Measurements from ENCODE around the gene TNIP2.

The TNIP2 gene

DNA sequence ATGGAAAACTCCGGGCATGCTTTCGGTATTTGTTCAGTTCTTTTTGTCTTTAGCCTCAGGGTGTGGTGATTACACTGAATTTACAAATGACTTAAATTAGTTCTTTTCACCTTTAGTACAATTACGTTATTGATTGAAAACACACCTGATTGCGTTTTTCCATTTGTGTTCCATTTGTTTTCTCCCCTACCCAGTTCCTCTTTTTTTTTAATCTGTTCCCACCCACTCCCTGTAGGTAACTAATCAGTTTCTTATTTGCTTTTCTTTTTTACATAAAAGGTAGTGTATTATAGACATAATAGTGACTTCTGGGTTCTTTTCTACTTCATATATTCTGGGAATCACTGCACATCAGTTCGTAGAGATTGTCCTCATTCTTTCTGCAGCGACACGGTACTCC is 53.4 kb downstream of the TNIP2 start:
- no peak overlapping the region for H3K4me3 ChIP-seq (ENCODE audit: low read length)
- peaks cover 19% of the 10 kb centered on the region for H3K36me3 ChIP-seq (ENCODE audit: control insufficient read depth, insufficient read depth, low read length)
- H3K9ac ChIP-seq (ENCODE audit: low read length) = no peak overlapping the region
- no peaks in the 10 kb centered on the region for H3K27me3 ChIP-seq (ENCODE audit: control insufficient read depth, insufficient read depth, low read length)
- no peaks in the 10 kb centered on the region for H3K4me1 ChIP-seq (ENCODE audit: control insufficient read depth, insufficient read depth, low read length)
- no peak overlapping the region for H3K27ac ChIP-seq (ENCODE audit: low read depth, low read length)

GRCh38 chr4:2702361-2702760 is 53.8 kb downstream of the TNIP2 start:
- peaks cover 19% of the 10 kb centered on the region for H3K36me3 ChIP-seq (ENCODE audit: control insufficient read depth, insufficient read depth, low read length)
- H3K27ac ChIP-seq (ENCODE audit: low read depth, low read length) = no peak overlapping the region
- H3K4me1 ChIP-seq (ENCODE audit: control insufficient read depth, insufficient read depth, low read length) = no peaks in the 10 kb centered on the region
- H3K9ac ChIP-seq (ENCODE audit: low read length) = no peak overlapping the region
- H3K27me3 ChIP-seq (ENCODE audit: control insufficient read depth, insufficient read depth, low read length) = no peaks in the 10 kb centered on the region
- no peak overlapping the region for H3K4me3 ChIP-seq (ENCODE audit: low read length)

GRCh38 chr4:2700031-2700430 is 56.1 kb downstream of the TNIP2 start:
- Histone ChIP-seq H3K4me3 (ENCODE audit: low read length) (no peak overlapping the region), H3K36me3 (ENCODE audit: control insufficient read depth, insufficient read depth, low read length) (peaks cover 36% of the 10 kb centered on the region)

DNA sequence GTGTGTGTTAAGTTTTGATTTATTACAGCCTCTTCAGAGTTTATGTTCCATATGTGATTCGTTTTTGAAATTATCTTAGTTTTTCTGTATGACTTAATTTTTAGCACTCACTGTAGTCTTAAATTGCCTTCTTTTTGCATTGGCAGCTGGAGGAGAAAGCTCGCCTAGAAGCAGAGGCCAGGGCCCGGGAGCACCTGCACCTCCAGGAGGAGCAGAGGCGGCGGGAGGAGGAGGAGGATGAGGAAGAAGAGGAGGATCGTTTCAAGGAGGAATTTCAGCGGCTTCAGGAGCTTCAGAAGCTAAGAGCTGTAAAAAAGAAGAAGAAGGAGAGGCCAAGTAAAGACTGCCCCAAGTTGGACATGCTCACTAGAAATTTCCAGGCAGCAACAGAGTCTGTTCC is 56.6 kb downstream of the TNIP2 start:
- H3K9ac ChIP-seq (ENCODE audit: low read length) = no peak overlapping the region
- no peaks in the 10 kb centered on the region for H3K4me1 ChIP-seq (ENCODE audit: control insufficient read depth, insufficient read depth, low read length)
- H3K4me3 ChIP-seq (ENCODE audit: low read length) = no peak overlapping the region
- H3K27ac ChIP-seq (ENCODE audit: low read depth, low read length) = no peak overlapping the region
- peaks cover 41% of the 10 kb centered on the region for H3K36me3 ChIP-seq (ENCODE audit: control insufficient read depth, insufficient read depth, low read length)
- H3K27me3 ChIP-seq (ENCODE audit: control insufficient read depth, insufficient read depth, low read length) = no peaks in the 10 kb centered on the region

More at GRCh38 chr4:2700031-2700430, 56.1 kb downstream of the TNIP2 start:
- no peaks in the 10 kb centered on the region for H3K27me3 ChIP-seq (ENCODE audit: control insufficient read depth, insufficient read depth, low read length)
- H3K4me1 ChIP-seq (ENCODE audit: control insufficient read depth, insufficient read depth, low read length) = no peaks in the 10 kb centered on the region
- H3K27ac ChIP-seq (ENCODE audit: low read depth, low read length) = no peak overlapping the region
- H3K9ac ChIP-seq (ENCODE audit: low read length) = no peak overlapping the region

GRCh38 chr4:2698951-2699505 is 57.1 kb downstream of the TNIP2 start:
- no peaks in the 10 kb centered on the region for H3K4me1 ChIP-seq (ENCODE audit: control insufficient read depth, insufficient read depth, low read length)
- peaks cover 45% of the 10 kb centered on the region for H3K36me3 ChIP-seq (ENCODE audit: control insufficient read depth, insufficient read depth, low read length)
- no peaks in the 10 kb centered on the region for H3K27me3 ChIP-seq (ENCODE audit: control insufficient read depth, insufficient read depth, low read length)
- no peak overlapping the region for H3K27ac ChIP-seq (ENCODE audit: low read depth, low read length)
- no peak overlapping the region for H3K9ac ChIP-seq (ENCODE audit: low read length)
- H3K4me3 ChIP-seq (ENCODE audit: low read length) = no peak overlapping the region

DNA sequence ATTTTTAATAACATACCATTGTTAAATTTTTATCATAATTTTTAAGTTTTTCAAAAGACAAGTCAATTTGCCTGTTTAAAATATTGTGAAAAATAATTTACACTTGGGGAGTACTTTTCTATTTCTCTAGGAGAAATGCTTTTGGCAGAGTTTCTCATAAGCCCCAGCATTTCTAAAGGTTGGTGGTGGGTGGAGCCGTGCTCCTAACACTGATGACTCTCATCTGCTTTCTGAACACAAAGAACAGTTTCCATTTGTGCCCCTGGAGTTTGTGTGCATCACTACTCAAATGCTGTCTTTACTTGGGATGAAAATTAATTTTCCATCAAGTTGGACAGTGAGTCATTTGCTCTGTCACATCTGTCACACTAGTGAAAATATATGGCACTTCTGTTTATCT is 57.6 kb downstream of the TNIP2 start:
- no peak overlapping the region for H3K27ac ChIP-seq (ENCODE audit: low read depth, low read length)
- no peaks in the 10 kb centered on the region for H3K4me1 ChIP-seq (ENCODE audit: control insufficient read depth, insufficient read depth, low read length)
- H3K9ac ChIP-seq (ENCODE audit: low read length) = no peak overlapping the region
- H3K27me3 ChIP-seq (ENCODE audit: control insufficient read depth, insufficient read depth, low read length) = no peaks in the 10 kb centered on the region
- peaks cover 50% of the 10 kb centered on the region for H3K36me3 ChIP-seq (ENCODE audit: control insufficient read depth, insufficient read depth, low read length)
- H3K4me3 ChIP-seq (ENCODE audit: low read length) = no peak overlapping the region

DNA sequence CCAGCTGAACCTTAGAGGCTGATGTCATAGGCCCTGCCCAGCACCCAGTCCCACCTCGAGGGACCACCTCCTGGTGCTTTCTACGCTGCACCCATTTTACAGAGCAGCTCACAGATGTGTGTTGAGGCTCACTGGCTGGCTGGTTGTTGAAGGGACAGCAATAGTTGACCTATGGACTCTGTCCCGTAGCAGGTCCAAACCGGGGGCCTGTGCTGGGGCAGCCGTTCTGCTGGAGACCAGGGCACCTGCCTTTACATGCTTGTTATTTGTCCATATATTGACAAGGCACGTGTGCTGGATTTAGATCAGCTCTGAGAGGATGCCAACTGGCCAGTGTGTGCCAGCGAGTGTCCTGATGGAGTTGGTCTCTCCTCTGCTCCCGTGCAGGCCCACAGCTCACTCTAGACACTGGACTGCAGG is 58.1 kb downstream of the TNIP2 start:
- Histone ChIP-seq H3K27ac (ENCODE audit: low read depth, low read length) (no peak overlapping the region), H3K4me1 (ENCODE audit: control insufficient read depth, insufficient read depth, low read length) (no peaks in the 10 kb centered on the region), H3K4me3 (ENCODE audit: low read length) (no peak overlapping the region), H3K36me3 (ENCODE audit: control insufficient read depth, insufficient read depth, low read length) (peaks cover 47% of the 10 kb centered on the region), H3K9ac (ENCODE audit: low read length) (no peak overlapping the region), H3K27me3 (ENCODE audit: control insufficient read depth, insufficient read depth, low read length) (no peaks in the 10 kb centered on the region)

- Histone ChIP-seq H3K9ac (ENCODE audit: low read length) (no peak overlapping the region), H3K36me3 (ENCODE audit: control insufficient read depth, insufficient read depth, low read length) (peaks cover 49% of the 10 kb centered on the region), H3K27ac (ENCODE audit: low read depth, low read length) (no peak overlapping the region), H3K4me3 (ENCODE audit: low read length) (no peak overlapping the region), H3K4me1 (ENCODE audit: control insufficient read depth, insufficient read depth, low read length) (no peaks in the 10 kb centered on the region), H3K27me3 (ENCODE audit: control insufficient read depth, insufficient read depth, low read length) (no peaks in the 10 kb centered on the region)
These were observed 59.7 kb downstream of the TNIP2 start for GRCh38 chr4:2696423-2696822.

DNA sequence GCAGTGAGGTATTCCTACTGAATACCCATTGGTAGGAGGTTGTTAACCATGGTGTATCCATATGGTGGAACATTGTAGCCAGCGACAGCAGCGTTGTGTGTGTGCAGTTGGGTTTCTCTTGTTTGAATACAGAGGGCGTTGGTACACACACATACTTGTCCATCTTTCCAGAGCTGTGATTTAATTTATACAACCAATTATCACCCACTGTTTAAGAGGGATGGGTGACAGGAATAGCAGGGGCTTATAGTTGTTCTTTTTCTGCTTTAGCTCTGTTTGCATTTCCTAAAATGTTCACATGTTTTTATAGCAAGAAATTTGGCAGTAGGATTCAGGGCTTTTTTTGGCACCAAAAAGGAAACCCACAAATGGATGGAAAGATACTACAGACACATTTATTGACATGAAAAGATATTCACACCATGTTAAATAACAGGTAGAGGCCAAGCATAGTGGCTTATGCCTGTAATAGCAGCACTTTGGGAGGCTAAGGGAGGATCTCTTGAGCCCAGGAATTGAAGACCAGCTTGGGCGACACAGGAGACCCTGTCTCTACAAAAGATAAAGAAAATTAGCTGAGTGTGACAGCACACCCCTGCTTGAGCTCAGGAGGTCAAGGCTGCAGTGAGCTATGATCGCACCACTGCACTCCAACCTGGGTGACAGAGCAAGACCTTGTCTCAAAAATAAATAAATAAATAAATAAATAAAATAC is 60.6 kb downstream of the TNIP2 start:
- Histone ChIP-seq H3K27me3 (ENCODE audit: control insufficient read depth, insufficient read depth, low read length) (no peaks in the 10 kb centered on the region), H3K9ac (ENCODE audit: low read length) (no peak overlapping the region), H3K36me3 (ENCODE audit: control insufficient read depth, insufficient read depth, low read length) (peaks cover 58% of the 10 kb centered on the region), H3K27ac (ENCODE audit: low read depth, low read length) (no peak overlapping the region), H3K4me1 (ENCODE audit: control insufficient read depth, insufficient read depth, low read length) (no peaks in the 10 kb centered on the region), H3K4me3 (ENCODE audit: low read length) (no peak overlapping the region)

- H3K27ac ChIP-seq (ENCODE audit: low read depth, low read length) = no peak overlapping the region
- no peak overlapping the region for H3K4me3 ChIP-seq (ENCODE audit: low read length)
- H3K36me3 ChIP-seq (ENCODE audit: control insufficient read depth, insufficient read depth, low read length) = peaks cover 57% of the 10 kb centered on the region
- no peak overlapping the region for H3K9ac ChIP-seq (ENCODE audit: low read length)
- no peaks in the 10 kb centered on the region for H3K4me1 ChIP-seq (ENCODE audit: control insufficient read depth, insufficient read depth, low read length)
- H3K27me3 ChIP-seq (ENCODE audit: control insufficient read depth, insufficient read depth, low read length) = no peaks in the 10 kb centered on the region
These were observed 61.4 kb downstream of the TNIP2 start for GRCh38 chr4:2694691-2695090.

GRCh38 chr4:2691952-2692435 is 64.1 kb downstream of the TNIP2 start:
- Histone ChIP-seq H3K4me3 (ENCODE audit: low read length) (no peak overlapping the region), H3K27ac (ENCODE audit: low read depth, low read length) (no peak overlapping the region), H3K27me3 (ENCODE audit: control insufficient read depth, insufficient read depth, low read length) (no peaks in the 10 kb centered on the region), H3K4me1 (ENCODE audit: control insufficient read depth, insufficient read depth, low read length) (no peaks in the 10 kb centered on the region), H3K36me3 (ENCODE audit: control insufficient read depth, insufficient read depth, low read length) (peaks cover 58% of the 10 kb centered on the region), H3K9ac (ENCODE audit: low read length) (no peak overlapping the region)
